Measurements from ENCODE around the gene SETD1A.
"Not testable (repeated sequence)": the region's sequence is repeated elsewhere in the genome, so short reads cannot be mapped to it uniquely, and the experiment has no call there.

Gene SETD1A

DNA sequence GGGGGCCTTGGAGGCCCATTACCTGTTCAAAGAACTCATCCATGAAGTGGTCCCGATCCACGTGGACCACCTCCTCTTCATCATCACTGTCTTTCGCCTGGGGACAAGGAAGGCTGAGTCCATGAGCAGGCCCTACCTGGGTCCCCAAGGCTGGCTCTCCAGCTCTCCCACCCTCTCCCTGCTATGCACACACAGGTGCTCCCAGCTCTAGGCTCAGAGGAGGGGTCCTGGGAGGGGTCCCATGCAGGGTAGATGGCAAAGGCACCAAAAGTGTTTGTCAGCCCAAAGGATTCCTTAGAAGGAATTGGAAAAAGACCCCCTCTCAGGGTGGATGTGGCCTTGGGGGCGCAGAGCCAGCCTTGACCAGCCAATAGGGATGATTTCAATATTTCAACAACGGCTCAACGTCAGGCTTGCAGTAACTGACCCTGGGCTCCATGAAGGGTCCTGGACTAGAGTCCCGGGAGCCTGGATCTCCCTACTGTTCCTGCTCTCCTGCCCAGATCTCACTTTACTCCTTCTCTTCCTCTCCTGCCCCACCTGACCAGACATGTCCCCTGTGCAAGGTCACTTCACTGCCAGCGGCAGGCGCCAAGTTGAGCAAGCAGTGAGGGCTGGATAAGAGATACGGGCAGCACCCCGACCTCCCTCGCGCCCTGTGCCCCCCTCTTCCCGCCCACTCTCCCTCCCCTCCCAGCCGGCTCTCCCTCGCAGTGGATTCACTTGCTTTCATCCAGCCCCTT is 44.1 kb downstream of the SETD1A start:
- DNase-seq = no peak

GRCh38 chr16:31002250-31002700 is 44.7 kb downstream of the SETD1A start:
- DNase-seq = no peak

DNA sequence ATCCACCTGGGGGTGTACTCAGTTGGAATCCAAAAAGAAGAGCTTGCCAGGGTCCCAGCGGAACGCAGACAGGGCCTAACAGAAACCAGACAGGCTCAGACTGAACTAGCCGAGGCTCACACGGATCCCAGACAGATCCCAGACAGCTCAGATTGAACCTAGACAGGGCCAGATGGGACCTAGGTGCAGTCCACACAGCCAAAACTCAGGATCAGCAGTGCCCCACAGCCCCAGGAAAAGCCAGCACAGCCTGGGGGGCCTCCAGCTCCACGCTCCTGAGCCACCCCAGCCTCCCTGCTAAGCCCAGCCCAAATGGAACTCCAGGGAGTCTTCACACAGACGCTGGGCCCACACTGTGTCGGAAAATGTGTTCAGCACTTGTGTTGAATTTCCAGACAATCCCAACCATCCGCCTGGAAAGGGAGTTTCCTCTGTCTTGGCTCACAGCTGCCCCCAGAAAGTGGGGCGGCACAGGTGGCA is 45.3 kb downstream of the SETD1A start:
- no peak for DNase-seq

DNA sequence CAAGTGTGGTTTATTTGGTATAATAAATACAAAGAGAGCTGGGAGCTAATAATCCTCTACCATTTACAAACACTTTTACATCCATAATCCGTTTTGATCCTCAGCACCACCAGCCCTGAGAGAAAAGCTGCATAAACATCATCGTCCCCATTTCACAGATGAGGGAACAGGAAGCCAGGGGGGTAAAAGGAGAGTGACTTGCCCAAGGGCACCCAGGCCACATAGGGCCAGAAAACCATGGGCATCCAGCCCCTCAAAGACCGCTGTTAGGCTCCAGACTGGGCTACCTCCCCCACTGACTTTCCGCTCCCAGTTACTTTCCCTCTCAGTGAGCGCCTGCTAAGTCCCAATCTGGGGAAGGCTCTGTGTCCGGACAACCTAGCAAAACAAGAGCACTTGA is 46.2 kb downstream of the SETD1A start:
- DNase-seq = no peak

DNA sequence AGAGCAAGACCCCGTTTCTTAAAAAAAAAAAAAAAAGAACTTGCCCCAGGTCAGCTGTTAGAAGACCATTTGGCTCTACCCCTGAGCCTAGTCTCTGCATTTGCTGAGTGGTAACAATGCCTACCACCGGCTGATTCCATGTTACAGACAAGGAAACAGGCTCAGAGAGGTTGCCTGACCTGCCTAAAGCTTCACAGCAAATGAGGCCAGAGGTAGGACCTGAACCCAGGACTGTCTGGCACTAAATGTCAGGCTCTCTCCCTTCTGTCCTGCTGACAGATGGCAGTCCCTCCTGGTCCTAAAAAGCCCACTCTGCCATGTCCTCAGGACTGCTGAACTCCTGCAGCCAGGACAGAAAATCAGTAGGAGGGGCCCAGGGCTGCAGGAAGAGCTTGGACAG is 47.1 kb downstream of the SETD1A start:
- DNase-seq = no peak

GRCh38 chr16:31005350-31006085 is 48.0 kb downstream of the SETD1A start:
- DNase-seq = no peak

GRCh38 chr16:31006086-31006385 is 48.5 kb downstream of the SETD1A start:
- no peak for DNase-seq

GRCh38 chr16:31006589-31006988 is 49.0 kb downstream of the SETD1A start:
- no peak for DNase-seq

DNA sequence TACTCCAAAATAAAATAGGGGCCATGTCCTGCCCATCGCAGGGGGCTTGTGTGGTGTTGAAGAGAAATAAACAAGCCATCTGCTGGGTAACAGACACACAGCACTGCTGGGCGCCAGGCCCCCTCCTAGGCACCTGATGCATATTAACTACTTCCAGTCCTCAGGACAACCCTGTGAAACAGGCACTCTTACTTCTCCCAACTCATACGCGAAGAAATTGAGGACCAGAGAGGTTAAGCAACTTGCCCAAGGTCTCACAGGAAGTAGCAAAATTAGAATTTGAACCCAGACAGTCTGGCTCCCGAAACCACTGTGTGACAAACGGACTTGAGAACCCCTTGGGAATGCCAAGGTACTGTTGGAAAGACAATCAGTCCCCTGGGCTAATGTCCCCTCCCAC is 50.1 kb downstream of the SETD1A start:
- no peak for DNase-seq

DNA sequence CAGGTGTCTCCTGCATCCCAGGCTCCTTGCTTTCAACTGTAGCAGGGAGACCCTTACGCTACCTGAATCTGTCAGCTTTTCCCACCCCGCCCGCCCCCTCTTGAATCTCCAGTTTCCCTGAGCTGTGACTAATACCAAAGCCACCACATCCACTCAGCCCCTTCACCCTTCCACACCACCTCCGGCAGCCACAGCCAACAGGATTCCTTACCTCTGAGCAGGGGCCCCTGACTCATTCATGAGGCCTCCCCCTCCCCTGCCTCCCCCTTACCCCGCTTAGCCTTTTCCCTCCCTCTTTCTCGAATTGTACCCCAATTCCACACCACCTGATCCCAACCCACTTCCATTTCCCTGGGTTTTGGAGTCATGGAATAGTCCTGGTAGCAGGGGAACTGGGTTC is 50.6 kb downstream of the SETD1A start:
- no peak for DNase-seq

DNA sequence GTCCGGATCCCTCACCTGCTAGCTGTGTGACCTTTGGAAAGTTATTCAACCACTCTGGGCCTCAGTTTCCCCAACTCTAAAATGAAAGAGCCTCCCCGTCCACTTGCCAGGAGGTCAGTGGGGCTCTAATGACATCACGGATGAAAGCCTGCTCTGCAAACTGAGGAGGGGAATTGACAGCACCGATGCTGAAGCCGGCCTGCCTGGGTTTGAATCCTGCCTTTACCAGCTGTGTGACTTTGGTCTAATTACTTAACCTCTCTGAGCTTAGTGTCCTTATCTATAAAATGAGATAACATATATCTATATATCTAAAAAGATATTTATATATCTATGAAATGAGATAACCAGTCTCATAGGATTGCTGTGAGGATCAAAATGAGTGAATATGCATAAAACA is 51.0 kb downstream of the SETD1A start:
- no peak for DNase-seq

DNA sequence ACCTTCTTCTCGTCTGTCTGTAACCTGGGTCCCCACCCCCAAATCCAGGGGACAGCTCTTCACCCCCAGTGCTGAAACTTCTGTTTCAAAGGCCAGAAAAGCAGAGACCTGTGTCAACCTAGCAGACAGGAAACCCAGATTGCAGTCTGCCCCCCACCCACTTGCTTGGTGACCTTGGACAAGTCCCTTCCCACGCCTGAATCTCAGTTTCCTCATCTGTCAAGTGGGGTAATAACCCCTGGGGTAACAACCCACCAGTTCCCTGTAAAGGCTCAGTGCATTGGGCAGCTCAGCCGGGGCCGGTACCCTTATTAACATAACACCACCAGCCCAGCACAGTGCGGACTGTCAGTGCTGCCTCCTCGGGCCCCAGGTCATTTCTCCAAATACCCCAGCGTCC is 51.6 kb downstream of the SETD1A start:
- DNase-seq = no peak

DNA sequence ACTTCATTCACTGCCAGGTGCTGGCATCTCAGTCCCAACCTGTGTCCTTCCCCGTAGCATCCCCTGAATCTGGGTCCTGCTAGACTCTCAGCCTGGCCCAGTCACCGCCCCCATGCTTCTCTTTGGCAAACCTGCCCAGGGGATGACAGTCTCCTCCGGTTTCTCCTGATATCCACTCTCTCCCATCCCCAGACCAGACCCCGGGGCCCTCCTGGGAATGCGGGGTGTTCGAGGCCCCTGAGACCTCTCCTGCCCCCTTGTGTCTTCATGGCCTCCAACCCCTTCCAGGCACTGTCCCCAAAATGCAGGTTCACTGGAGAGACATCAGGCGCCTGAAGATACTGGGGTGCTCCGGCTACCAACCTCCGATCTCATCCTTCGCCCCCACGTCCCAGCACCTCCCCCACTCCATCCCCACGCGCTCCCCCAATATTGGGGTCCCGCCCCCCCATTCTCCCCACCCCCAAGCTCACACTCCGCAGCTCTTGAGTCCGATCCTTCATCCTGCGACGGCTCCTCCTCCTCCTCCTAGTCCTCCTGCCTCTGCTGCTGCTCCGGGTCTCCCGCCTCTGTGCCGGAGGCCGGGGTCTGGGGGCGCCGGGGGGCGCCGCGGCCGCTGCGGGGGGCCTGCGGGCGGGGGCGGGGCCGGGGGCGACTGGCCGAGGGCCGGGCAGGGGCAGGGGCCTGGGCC is 52.5 kb downstream of the SETD1A start:
- peak; percentile 19 for DNase-seq

GRCh38 chr16:31010585-31011325 is 53.2 kb downstream of the SETD1A start, which contains the start of gene STX1B:
STX1B (minus strand) TSS chr16:31010638; CDS start chr16:31010396, 242 bp downstream.
- DNase-seq = peak; percentile 81

DNA sequence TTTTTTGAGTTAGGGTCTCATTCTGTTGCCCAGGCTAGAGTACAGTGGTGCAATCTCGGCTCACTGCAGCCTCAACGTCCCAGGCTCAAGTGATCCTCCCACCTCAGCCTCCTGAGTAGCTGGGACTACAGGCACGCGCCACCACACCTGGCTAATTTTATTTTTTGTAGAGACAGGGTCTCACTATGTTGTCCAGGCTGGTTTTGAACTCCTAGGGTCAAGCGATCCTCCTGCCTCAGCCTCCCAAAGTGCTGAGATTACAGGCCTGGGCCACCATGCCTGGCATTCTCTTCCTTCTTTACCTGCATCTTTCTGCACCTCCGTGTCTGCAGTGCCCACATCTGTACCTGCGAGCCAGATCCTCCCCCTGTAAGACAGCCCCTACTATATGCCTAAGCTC is 54.3 kb downstream of the SETD1A start:
- not testable (repeated sequence) for DNase-seq

- DNase-seq = not testable (repeated sequence)
Measured at GRCh38 chr16:31013292-31013691, 55.7 kb downstream of the SETD1A start.

GRCh38 chr16:31016018-31016417 is 58.5 kb downstream of the SETD1A start:
- DNase-seq = no peak

- DNase-seq = not testable (repeated sequence)
Measured at GRCh38 chr16:31017756-31018155, 60.2 kb downstream of the SETD1A start.

DNA sequence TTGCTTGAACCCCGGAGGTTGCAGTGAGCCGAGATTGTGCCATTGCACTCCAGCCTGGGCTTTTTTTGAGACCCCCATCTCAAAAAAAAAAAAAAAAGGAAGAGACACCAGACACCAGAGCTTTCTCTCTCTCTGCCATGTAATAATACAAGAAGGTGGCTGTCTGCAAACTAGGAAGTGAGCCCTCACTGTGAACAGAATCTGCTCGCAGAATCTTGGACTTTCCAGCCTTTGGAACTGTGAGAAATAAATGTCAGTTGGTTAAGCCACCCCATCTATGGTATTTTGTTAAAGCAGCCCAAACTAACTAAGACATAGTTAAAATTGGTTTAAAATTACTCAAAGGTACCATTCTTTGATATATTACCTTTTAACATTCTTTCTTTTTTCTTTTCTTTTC is 63.0 kb downstream of the SETD1A start:
- DNase-seq = no peak

DNA sequence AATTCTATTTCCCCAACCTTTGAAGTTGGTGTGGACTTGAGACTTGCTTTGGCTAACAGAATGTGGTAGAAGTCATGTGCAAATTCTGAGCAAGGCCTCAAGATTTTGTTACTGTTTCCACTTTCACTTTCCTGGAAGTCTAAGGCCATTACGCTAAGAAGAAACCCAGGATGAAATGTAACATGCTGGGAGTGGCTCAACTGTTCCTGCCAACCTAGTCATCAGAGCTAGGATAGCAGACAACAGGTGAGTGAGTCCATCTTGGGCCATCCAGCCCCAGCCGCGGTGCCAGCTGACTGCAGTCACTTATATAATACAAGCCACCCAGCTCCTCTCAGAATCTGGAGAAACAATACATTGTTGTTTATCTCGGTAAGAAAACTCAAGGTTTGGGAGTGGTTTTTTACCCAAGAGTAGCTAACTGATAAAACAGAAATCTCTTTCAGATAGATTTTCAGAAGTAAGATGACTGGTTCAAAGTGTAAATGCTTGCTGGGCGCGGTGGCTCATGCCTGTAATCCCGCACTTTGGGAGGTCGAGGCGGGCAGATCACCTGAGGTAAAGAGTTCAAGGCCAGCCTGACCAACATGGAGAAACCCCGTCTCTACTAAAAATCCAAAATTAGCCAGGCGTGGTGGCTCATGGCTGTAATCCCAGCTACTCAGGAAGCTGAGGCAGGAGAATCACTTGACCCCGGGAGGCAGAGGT is 65.1 kb downstream of the SETD1A start:
- no peak for DNase-seq

DNA sequence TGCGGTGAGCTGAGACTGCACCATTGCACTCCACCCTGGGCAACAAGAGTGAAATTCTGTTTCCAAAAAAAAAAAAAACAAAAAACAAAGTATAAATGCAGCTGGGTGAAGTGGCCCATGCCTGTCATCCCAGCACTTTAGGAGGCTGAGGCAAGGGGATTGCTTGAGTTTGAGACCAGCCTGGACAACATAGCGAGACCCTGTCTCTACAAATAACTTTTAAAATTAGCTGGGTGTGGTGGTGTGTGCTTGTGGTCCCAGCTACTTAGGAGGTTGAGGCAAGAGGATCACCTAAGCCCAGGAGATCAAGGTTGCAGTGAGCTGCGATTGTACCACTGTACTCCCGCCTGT is 65.7 kb downstream of the SETD1A start:
- no peak for DNase-seq

GRCh38 chr16:31023627-31024226 is 66.2 kb downstream of the SETD1A start:
- DNase-seq = no peak
